NCI-H446 treated with DMSO at 0.1 percent for 48 hours (cell line): ENCODE results near the gene EML6.
"Not testable (repeated sequence)": the region's sequence is repeated elsewhere in the genome, so short reads cannot be mapped to it uniquely, and the experiment has no call there.

Source experiments
- DNase-seq: peaks from one replicate; lab custom pipeline; 2025; lab: John Stamatoyannopoulos, UW

EML6 gene

GRCh38 chr2:54805255-54805654, 81.8 kb downstream of the EML6 start:
- no peak for DNase-seq

GRCh38 chr2:54806975-54807374, 83.5 kb downstream of the EML6 start:
- no peak for DNase-seq

DNA sequence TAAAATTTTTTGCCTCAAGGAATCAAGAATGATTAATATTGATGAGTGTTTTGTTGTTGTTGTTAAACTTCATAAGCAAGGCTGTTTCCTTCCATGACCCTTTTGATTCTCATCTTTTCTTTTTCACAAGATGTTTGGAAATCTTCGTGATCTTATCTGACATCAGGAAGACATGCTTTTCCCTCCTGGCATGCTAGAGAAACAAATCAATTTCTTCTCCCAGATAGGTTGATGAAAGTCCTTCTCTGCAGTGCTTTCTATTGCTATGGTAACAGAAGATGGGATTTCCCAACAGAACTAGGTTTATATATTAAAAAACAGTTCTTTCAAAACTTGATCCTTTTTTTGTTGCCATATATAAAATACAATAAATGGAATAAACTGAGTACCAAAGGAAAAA, 85.2 kb downstream of the EML6 start:
- DNase-seq: no peak

GRCh38 chr2:54809819-54810218, 86.4 kb downstream of the EML6 start:
- DNase-seq: no peak

DNA sequence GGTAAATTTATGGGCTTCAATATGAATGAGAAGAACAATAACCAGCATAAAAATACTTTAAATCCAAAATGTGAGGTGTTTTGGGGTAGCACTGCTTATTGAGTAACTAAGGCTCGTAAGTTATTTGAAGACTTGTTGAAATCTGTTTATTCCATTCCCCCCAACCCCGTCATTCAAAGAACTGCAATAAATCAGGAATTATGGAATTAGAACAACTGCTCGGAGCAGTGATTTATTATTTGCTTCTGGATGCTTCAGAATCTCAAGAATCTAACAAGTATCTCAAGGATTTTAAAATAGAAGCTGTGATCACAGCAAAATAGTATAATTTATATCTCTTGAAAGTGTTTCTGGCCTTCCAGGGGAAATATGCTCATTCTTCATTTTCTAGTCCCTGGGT, 86.8 kb downstream of the EML6 start:
- DNase-seq: no peak

GRCh38 chr2:54813584-54813983, 90.1 kb downstream of the EML6 start:
- DNase-seq: no peak

- DNase-seq: no peak
Observed at GRCh38 chr2:54814389-54815147, 91.1 kb downstream of the EML6 start.

DNA sequence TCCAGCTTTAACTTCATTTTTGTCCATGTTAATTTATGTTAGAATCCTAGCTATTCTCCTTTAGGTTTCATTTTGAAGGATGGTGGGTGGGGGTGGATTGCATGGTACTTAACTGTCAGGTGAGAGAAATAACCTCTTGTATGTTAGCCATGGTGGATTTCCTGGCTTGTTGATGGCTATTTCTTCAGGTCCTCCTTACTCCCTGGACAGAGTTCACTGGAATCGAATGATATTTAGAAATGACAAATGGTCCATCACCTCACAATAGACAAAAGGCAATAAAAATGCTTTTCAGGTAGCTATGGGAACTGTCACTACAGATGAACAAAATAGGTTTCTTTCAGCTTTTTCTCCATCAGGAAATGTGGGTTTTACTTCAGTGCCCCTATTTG, 91.7 kb downstream of the EML6 start:
- DNase-seq: no peak

- DNase-seq: peak; percentile 71
Observed at GRCh38 chr2:54818226-54818625, 94.8 kb downstream of the EML6 start.

GRCh38 chr2:54820558-54820957, 97.1 kb downstream of the EML6 start:
- no peak for DNase-seq

GRCh38 chr2:54824567-54824966, 101.1 kb downstream of the EML6 start:
- no peak for DNase-seq

- no peak for DNase-seq
Observed at GRCh38 chr2:54830546-54830945, 107.1 kb downstream of the EML6 start.

- no peak for DNase-seq
Observed at GRCh38 chr2:54831480-54831879, 108.0 kb downstream of the EML6 start.

DNA sequence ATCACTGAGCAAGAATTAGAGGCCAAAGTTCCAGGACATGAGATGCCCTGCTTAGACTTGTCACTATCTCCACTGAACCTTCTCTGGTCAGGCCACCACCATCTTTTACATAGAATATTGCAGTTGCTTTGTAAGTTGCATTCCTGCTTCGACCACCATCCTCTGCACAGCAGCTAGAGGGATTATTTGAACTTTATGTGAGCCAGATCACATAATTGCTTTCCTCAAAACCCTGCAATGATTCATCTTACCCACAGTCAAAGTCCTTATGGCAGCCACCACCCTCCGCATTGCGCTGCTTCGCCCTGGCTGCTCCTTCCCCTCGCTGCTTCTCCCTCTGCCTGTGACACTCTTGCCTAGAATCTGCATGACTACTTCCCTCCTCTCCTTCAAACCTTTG, 111.3 kb downstream of the EML6 start:
- DNase-seq: no peak

GRCh38 chr2:54836477-54836876, 113.0 kb downstream of the EML6 start:
- no peak for DNase-seq

GRCh38 chr2:54838585-54839035, 115.1 kb downstream of the EML6 start:
- peak; percentile 76 for DNase-seq

DNA sequence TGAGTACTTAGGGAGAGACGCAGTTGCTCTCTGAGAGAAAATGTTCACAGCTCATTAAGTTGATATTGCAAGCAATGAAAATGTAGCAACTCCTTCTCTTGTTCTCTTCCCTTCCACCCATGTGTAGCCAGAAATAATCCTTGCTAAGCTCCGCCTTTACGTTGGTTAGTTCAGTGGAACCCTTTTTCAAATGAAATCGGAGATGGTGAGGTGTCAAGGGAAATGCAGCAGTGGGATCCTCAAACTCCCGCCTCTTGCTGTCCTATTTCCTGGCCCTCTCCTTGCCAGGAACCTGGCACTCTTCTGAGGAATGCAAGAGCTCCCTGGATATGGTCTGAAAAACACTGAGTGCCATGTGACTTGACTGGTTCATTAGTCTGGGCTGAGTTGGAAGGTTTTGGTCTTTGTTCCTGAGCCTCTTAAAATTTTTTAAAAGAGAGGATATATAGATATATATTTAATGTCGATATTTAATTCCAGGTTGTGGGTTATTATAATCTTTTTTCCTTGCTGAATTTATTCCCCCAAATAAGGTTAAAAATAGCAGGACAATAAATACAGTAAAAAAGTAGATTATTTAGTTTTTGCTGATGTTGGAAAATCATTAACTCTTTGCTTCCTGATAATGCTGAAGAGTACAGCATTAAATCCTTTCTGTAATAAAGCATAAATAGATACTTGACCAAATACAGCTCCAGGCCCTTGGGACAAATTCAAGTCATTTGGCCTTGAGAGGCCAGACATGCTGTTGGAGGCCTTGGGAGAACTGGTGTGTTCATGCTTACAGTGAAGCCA, 116.2 kb downstream of the EML6 start:
- peak; percentile 63 for DNase-seq

GRCh38 chr2:54840559-54841468, 117.4 kb downstream of the EML6 start:
- DNase-seq: no peak

DNA sequence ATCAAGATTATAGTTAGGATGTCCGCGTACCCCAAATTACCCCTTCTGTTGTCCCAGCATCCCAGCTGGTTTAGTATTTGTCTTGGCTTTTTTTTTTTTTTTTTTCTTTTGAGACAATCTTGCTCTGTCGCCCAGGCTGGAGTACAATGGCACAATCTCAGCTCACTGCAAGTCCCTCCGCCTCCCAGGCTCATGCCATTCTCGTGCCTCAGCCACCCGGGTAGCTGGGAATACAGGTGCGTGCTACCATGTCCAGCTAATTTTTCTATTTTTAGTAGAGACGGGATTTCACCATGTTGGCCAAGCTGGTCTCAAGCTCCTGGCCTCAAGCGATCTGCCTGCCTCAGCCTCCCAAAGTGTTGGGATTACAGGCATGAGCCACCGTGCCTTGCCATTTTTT, 118.0 kb downstream of the EML6 start:
- DNase-seq: not testable (repeated sequence)

GRCh38 chr2:54845094-54845493, 121.6 kb downstream of the EML6 start:
- DNase-seq: no peak

DNA sequence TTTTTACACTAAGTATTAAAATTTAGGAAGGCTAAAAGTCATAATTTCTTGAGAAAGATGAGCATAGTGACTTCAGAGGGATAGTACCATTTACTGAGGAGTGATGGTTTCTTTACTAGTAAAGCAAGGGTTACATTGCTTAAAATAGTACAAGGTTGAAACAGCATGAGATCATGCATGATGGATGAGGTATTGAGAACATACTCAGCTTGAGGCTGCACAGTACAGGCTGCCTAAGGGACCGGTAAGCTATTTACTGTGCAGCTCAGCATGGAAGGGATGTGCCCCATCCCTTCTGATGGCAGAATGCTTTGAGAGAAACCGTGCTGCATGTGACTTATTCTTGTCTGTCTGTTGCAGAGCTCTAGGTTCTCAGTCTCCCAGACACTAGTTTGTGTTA, 122.1 kb downstream of the EML6 start:
- DNase-seq: no peak
